CD4-positive, alpha-beta T cell treated with Interleukin-1 beta for 1 hour (primary cell): ENCODE results near the gene LENEP.

Source experiments
- DNase-seq, 2 donors: peaks; one replicate each; pipeline ENCODE4 v3.0.0-alpha.2; 2020 to 2022

LENEP gene, protein sequence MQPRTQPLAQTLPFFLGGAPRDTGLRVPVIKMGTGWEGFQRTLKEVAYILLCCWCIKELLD

DNA sequence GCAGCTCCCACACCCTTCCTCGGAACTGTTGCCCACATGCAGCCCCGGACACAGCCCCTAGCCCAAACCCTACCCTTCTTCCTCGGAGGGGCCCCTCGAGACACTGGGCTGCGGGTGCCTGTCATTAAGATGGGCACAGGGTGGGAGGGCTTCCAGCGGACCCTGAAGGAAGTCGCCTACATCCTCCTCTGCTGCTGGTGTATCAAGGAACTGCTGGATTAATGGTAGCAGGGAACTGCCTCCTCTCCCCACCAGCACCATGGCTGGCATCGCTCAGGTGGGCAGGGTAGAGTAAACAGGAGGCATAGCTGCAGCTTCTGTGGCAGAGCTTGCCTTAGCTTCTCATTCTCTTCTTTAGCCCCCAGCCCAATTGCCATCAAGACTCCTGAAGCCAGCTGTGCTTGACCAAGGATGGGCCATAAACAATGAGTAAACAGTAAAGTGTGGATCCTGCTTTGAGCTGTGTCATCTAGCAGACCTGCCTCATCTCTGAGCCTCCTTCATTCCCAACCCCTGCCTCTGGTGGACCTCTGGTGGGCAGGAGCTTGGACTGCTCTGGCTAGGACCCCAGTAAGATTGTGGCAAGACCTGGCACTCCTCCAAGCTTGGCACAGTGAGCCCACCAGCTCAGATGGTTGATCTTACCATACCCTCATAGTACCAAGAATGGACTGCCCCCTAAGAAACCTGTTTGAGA, at the start of gene LENEP:
Gene LENEP, plus strand, starts transcription at position 15 of the 697 bp plus-strand sequence. Its CDS starts 22 bp downstream, at position 37.
- DNase-seq: no peak

DNA sequence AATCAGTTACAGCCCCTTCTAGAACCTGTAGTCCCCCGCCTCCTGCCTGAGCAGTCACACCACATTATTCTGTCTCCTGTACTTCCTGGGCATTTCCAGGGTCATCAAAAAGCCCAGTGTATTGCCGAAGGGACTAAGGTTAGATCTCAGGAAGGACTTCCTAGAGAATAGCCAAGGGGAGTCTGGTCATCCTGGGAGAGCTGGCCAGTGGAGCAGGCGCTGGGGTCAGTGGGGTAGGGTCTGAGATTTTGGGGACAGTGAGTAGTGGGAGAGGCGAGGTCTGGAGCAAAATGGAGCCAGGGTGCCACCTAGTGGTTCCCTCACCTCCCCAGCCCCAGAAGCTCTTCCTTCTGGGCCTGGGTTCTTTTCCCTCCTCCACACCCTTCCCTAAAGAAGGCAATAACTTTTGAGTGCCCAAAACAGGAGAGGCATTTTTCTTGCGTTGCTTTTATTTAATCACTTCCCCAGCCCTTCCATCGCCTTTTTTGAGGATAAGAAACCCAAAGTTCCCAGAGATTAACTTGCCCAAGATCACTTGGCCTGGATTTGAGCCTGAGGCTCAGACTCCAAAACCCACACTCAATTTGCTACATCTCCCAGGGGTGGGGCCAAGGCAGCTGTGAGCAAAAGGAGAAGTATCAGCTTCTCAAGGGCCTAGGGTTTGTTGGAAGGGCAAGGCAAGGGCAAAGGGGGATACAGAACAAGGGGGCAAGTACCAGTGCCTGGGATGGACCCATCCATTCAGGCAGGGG, 49.6 kb upstream of the LENEP start:
- peak in 1 of 2 donors; percentile 44 for DNase-seq

DNA sequence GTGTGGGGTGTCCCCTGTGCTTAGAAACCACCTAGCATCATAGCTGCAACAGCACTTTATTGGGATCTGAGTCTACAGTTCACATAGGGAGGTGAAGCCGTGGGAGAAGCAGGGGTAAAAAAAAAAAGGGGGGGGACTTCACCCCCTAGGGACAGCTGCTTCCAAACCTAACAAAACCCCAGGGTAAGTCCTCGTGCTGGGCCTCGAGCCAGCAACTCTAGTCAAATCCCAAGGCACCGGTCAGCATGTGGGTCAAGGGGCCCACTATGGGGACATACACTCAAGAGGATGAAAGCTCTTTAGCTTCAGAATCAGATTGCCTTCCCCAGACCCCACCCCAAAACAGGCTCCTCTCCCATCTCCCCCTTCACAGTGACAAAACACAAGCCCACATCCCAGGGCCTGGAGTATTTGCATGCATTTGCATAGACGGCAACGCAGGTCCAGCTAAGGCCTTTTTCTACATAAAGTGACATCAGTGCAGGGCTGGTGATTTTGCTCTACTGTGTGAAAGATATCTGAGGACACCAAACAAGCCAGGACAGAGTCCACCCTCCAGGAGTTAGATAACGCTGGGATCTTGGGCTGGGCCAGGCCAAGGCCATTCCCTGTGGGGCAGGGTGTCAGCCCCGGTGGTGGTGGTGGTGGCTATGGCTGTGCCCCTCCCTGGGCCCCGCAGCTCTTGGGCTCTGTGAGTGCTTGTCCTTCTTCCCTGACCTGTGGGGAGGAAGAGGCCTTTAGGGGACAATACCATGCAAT, 48.8 kb upstream of the LENEP start:
- DNase-seq: no peak

DNA sequence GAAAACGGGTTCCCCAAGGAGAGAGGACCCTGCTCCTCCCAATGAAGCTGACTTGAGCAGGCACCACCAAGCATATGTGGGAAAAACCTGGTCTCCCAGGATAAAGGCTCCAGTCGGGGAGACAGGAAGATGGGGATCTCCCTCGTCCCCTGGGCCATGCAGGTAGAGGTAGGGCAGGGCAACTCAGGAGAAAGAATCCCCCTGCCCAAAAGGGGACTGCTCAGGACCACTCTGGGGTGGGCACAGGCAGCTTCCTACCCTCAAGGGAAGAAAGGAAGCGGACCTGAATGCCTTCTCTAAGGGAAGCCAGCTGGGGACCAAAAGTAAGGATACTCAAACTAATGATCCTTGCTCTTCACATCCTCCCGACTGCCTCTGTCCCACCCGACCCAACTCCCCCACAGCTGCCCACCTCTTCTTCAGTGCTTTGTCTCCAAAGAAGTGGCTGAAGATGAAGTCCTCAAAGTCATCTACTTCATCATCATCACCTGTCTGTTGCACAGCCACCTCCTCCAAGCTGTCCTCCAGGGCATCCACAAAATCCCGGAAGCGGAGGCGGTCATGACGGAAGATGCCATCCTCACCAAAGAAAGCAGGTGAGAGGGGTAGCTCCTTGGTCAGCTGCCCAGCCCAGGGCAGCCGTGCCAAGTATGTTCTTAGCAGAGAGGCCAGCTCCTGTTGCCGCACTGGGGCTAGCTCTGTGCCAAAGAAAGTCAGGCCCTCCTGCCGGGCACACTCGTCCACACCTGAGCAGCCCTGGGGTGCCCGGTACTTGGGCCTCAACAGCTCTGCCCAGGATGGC, 48.0 kb upstream of the LENEP start:
- DNase-seq: no peak

DNA sequence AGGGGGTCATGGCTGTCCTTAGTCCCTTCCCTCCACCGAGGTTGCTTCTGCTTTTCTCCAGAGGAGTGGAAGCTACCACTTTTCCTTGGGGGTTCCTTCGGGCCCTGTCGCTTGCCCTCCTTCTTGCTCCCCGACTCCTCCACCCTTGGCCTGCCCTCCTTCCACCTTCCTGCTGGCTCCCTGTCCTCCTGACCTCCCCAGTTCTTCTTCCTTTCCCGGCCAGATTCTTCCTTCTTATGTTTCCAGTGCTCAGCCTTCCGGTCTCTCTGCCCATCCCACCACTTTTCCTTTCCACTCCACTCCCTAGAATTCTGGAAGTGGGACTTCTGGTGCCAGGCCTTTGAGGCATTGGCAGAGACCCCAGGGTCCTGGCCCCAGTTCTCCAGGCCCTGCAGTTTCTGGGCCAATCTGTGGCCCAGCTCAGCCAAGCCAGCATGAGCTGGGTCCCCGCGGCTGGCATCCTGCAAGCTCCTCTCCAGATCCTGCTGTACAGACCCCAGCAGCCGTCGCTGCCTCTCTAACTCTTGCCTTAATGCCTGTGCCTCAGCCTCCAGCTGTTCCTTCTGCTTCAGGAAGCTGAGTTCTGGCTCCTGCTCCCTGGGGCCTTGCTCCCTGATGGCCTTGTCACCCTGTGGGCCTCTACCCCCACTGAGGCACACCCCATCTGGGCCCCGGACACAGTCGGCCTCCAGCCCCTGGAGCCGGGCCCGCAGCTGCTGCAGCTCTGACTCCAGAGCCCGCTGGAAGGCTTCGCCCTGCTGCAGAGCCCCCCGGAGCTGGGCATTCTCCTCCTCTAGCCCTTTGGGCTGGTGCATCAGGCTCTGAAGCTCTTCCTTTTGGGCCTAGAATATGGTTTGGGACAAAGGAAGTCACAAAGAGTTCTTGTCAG, 47.2 kb upstream of the LENEP start:
- DNase-seq: no peak

DNA sequence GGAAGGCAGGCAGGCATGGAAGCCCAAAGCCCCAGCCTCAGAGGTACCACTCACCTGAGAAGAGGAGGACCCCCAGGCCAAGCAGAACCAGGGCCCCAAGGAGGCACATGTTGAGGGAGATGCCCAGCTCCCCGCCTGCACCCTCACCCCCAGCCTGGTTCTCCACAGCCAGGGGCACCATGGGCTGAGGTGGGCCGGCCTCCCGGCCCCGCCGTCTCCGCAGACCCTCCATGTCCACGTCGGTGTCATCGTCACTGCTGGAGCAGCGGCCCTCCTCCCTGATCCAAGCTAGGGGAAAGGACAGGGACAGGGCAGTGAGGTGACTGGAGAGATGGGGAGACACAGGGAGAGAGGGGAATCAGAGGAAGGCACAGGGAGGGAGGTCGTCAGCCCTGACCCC, 45.3 kb upstream of the LENEP start:
- no peak for DNase-seq

DNA sequence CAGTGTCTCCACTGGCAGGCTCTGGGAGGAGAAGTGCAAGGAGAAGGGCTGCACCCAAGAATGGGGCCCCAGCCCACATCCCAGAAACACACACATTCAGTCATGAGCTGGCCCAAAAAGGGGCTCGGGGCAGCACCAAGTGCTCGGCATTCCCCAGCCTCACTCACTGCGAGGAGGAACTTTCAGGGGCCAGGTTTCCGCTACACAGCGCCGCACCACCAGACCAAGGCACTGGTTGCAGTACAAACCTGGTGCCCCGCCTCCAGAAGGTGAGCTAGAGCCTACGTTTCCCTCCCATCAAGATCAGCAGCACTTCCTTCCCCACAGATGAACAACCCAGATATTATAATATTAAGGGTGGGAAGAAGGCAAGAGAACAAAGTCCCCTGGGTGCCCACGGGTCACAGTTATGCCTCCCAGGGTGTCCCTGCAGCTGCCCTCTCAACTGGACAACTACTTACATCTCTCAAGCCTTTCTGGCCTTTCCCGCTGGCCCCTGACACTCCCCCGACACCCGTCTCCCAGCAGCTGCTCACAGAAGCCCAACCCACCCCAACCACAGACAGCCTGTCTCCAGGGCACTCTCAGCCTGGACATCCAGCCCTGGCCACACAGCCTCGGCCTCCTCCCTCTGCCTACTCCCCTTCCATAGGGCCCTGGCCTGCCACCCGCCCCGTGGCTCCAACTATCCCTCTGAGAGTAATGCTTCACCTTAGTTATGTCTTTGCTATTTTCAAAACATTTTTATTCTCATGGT, 41.3 kb upstream of the LENEP start:
- DNase-seq: peak; percentile 72 to 80

DNA sequence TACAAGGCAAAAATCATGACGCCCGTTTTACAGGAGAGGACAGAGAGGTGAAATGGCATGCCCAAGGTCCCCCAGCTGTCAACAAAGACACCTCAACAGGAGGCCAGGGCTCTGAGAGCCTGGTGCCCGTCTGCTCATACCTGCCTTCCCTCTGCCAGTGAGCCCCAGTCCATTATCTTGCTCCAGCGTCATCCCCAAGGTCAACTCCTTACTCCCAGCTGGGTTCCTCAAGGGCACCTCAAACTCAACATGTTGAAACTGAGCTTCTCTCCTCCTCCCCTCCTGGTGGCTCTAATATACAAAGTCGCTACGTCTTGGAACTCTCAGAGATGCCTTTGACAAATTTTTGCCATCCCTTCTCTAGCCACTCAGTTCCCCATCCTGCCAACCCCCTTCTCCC, 40.7 kb upstream of the LENEP start:
- DNase-seq: no peak

DNA sequence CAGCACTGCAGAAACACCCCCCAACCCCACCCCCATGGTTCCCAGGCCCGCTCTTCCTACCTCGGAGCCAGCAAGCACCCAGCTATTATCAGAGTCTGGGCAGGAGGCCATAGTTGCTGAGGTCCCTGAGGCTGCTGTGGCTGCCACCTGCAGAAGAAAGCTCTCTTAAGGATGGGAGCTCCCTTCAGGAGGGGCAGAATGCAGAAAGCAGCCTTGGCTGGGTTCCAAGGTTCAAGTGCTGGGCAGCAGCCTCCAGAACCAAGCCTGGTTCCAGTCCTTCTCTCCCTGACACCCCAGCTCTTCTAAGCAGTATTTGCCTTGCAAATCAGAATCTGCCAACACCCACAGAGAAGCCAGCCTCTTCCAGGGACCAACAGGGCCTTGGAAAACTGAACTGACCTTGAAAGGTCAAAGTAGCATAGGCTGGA, 39.8 kb upstream of the LENEP start:
- DNase-seq: no peak

DNA sequence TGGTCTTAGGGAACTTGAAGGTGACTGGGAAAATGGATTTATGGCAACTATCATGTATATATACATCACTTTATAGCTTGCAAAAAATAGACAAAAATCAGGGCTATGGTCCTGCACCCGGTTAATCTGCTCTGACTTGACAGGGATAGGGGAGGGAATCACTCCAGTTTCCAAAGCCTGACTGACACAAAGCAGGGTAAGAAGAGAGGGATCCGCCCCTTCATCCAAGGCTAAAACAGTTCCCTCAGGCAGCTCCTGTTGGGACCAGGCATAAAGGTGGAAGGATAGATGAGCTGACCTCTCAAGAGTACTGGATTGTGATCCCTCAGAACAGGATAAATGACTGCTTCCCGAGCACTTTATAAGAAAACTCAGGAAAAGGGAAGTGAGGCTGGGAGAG, 38.8 kb upstream of the LENEP start:
- DNase-seq: no peak

DNA sequence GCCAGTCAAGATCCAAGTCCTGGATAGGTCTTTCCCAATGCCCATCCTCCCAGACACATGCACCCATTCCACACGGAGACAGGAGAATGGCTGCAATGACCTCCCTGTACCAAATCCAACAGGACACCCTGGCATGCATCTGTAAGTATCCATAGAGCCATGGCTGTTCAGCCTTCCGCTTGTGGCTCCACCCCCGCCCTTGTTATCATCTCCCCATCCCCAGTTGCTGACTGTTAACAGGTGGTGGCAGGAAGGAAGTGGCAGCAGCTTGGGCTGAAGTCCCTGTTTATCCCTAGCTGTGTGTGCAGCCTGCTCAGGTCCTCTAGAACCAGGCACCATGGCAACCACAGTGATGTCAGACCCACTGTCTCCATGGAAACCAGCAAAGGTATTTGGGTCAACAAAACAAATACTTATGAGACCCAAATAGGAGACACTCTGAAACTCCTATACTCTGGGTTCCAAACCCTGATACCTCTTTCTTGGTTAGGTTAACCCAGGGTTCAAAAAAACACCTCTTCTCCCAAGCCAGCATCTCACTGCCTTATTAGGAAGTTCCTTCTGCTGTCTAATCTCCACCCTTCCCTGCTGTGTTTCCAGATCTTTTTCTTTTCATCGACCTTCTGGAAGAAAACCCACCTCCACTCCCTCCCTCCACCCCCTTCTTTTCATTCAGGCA, 38.2 kb upstream of the LENEP start:
- peak; percentile 98 for DNase-seq

DNA sequence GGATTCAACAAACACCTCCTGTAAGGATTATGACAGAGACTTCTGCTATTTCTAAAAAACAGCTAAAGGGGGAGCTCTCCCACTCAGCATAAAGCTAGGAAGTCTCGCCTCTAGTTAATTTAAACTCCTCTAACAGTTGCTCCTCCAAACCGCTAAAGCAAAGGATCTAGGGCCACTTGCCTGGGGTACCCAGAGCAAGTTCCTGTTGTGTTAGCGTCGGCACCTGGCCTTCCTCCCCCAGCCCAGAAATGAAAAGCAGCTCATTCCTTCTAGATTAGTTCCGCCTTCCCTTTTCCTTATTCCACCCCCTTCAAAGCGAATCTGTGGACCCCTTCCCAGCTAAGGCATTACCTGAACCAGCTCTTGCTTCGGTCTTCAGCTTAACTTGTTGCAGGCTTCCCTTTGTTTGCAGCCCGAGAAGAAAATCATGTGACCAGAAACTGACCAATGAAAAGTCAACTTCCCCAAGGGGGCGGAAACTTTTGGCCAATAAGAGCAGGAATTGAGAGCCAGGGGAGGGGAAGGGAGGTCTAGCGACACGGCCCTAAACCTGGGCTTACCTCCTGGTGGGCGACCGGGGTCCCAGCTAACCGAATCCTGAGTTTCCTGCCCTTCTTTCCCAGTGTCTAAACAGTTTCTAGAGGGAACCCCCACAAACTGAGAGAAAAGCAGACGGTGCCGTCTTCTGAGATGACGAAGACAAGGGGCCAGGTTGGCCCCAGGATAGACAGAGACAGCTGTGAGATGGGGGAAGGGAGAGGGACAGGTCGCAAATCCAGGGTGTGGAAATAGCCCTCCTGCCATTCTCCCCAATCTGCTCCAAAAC, 37.5 kb upstream of the LENEP start, which contains the start of gene PBXIP1:
Gene PBXIP1, minus strand, starts transcription at position 382 of the 826 bp plus-strand sequence. CDS start 2,378 bp downstream, outside the sequence.
- DNase-seq: peak; percentile 91 to 96

DNA sequence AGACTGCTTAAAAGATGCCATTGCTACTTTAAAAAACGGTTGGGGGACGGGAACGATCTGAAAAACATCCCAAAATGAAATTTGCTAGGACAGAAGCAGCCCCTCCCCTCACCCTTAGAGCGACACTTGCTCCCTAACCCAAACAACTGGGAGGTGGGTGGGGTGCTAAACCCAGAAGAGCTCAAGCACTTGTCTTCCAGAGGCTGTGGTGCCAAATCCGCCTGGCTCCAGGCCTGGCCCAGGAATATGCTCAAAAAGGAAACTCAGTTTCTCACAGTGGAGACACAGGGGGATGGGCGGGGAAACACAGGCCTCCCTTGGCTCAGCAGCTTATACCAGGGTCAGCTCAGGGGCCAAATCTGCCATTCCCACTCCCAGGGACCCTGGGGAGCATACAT, 36.8 kb upstream of the LENEP start:
- no peak for DNase-seq

DNA sequence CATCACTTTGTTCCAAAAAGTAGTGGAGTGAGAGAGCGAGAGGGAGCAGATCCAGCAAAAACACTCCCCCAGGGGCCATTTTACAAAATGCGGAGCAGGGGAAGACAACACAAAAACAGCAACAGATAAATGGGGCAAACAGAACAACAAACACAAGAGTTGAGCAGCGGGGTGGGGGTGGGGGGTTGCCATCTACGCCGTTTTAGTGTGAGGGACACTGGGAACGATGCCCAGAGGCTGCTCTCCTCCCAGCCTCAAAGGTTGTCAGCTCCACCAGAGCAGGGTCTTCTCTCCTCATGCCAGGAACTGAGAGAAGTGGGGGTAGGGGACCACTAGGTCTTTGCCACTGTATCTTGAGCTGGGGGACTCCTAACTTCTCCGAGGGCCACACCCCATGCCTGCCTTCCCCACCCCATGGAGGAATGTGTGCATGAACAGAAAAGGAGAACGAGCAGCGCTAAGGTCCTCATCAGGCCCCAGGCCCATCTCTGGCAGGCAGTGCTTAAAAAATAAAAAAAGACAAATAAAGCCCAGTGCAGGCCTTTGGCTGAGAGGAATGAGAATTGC, 36.2 kb upstream of the LENEP start:
- DNase-seq: no peak

DNA sequence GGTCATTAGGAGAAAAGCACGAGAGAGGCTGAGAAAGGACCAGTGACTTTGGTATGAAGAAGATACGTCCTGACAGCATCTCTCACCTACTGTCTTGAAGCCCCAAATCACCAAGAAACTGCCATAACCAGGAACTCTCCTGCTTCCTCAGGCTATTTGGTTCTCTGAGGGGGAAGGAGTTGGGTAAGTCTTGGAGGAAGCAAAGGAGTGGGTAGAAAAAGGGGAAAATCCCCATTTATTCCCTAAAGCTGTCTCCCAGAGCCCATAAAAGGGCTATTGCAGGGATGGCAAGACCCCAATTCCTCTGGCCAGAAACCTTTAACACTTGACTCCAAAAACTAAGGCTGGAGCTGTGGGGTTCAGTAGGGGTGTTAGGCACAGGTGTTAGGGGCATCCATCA, 35.4 kb upstream of the LENEP start:
- no peak for DNase-seq

DNA sequence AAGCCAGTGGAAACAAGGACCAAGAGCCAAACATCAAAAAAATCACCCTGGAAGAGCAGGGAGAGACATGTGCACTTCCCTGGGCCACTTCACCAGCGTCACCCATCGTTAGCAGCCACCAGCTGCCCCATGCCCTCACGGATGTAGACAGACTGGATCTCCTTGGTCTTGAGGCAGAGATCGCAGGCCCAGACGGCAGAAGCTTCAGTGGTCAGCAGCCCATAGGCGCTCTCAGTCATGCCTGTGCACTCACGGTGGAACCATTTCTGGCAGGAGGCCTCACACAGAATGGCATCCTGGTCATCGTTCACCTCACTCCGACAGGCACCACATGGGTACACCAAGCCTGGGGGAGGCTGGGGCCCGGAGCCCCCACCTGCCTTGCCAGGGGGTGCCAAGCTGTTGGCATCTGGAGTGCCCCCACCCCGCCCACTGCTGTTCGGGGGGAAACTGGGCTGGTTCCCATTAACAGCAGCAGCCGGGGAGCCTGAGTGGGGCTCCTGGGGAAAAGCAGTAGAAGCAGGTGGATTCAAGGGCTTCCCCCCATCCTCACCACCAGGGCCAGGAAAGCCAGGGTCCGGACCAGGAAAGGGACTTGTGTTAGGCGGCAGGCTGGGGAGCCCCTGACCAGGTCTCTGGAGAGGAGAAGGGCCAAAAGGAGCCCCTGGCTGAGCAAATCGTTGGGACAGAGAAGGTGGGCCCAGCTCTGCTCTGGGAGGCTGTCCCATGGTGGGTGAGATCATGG, 34.5 kb upstream of the LENEP start:
- DNase-seq: no peak

DNA sequence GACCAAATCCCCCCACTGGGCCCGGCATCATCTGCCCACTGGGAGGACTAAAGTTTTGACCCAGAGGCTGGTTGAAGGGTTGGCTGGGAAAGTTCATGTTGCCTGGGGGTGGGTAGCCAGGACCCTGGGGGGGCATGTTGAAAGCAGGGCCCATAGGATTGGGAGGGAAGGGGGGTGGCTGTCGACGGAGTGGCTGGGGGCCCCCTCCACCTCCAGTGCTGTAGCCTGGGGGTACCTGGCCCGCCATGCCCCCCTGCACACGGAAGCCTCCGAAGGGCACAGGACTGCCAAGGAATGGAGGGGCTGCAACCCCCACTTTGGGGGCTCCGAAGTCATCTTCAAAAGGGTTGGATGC, 34.0 kb upstream of the LENEP start:
- DNase-seq: no peak
